OCI-M1 (cell line): ENCODE data around the gene SLC25A42.
A peak's percentile ranks its signal among the peaks of the same experiment; 100 is the strongest.

ENCODE experiments used
- DNase-seq: peaks from one replicate; lab custom pipeline; 2025; lab: John Stamatoyannopoulos, UW

Gene SLC25A42

GRCh38 chr19:19050731-19051130 is 13.1 kb upstream of the SLC25A42 start:
- DNase-seq, result no peak

- no peak for DNase-seq
Observed at GRCh38 chr19:19051478-19052213, 12.1 kb upstream of the SLC25A42 start.

GRCh38 chr19:19052921-19053320 is 10.9 kb upstream of the SLC25A42 start:
- no peak for DNase-seq

GRCh38 chr19:19053508-19054314 is 10.1 kb upstream of the SLC25A42 start:
- DNase-seq, result peak; percentile 69

GRCh38 chr19:19054315-19054938 is 9.4 kb upstream of the SLC25A42 start:
- DNase-seq, result no peak

GRCh38 chr19:19054939-19055440 is 8.8 kb upstream of the SLC25A42 start:
- DNase-seq, result no peak

GRCh38 chr19:19055701-19056100 is 8.1 kb upstream of the SLC25A42 start:
- DNase-seq, result no peak

- DNase-seq, result no peak
Observed at GRCh38 chr19:19056636-19057275, 7.0 kb upstream of the SLC25A42 start.

- DNase-seq, result no peak
Observed at GRCh38 chr19:19057317-19057716, 6.5 kb upstream of the SLC25A42 start.

- no peak for DNase-seq
Observed at GRCh38 chr19:19057720-19058119, 6.1 kb upstream of the SLC25A42 start.

GRCh38 chr19:19059018-19059836 is 4.6 kb upstream of the SLC25A42 start:
- no peak for DNase-seq

- DNase-seq, result peak; percentile 60
Observed at GRCh38 chr19:19059837-19060611, 3.8 kb upstream of the SLC25A42 start.

GRCh38 chr19:19061506-19061905 is 2.3 kb upstream of the SLC25A42 start:
- no peak for DNase-seq

GRCh38 chr19:19062454-19063182 is 1.2 kb upstream of the SLC25A42 start:
- DNase-seq, result peak; percentile 60

- no peak for DNase-seq
Observed at GRCh38 chr19:19064098-19064722, 416 bp downstream of the SLC25A42 start.

- peak; percentile 24 for DNase-seq
Observed at GRCh38 chr19:19064811-19065745, 1.3 kb downstream of the SLC25A42 start.

GRCh38 chr19:19067276-19068072 is 3.7 kb downstream of the SLC25A42 start:
- no peak for DNase-seq
